ENCODE data around the gene COP1. TPM values are rescaled to one million over a fixed set of nuclear protein-coding genes. Genes with fewer than 3 reads are reported as not detected.

Gene COP1
- total RNA-seq, 1 experiment from 2014 or later: 33.1 TPM

DNA sequence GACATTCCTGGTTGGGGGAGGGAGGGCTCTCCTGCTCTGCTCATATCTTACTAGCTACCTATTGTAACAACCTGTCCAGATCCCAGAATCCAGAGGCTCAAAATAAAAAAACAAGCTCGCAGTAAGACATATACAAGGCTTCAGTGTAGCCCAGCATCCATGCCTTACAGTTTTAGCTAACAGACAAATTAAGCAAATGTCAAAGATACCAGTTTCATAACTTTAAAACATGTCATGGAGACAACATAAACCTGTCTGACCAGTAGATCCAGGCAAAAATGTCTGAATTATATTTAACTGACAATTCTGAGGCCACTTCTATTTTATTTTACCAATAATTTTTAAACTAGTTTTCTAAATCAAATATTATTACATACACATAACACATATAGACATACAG, 295.9 kb downstream of the COP1 start:
- ChIA-PET RAD21 (ENCODE audit: low non-redundant PET in 1 of 2, low total read pairs in 2 of 2, uncharacterized antibody in 2 of 2, unreplicated experiment in 2 of 2) (no interaction called here), POLR2A (no interaction called here), CTCF (no interaction called here)
- intact Hi-C loops (cut with micrococcal nuclease): no loop called here
- no peaks in the 10 kb centered on the region for H3K9me2 ChIP-seq (ENCODE audit: insufficient read depth)
- no peak for DNase-seq (ENCODE audit: low read depth, low spot score)
- peaks cover 4 to 15% of the 10 kb centered on the region in 2 experiments; a peak in 1 of 4 replicates for H3K9me3 ChIP-seq (ENCODE audit: control insufficient read depth in 1 of 2, insufficient read depth in 1 of 2, low read depth in 1 of 2, low read length in 2 of 2)
- H3K9ac ChIP-seq (ENCODE audit: low read length): no peak overlapping the region
- no peaks in the 10 kb centered on the region for H3K36me3 ChIP-seq (ENCODE audit: control insufficient read depth in 1 of 2, insufficient read depth in 2 of 2, low read length in 2 of 2)
- TF ChIP-seq CBX3 (IDR thresholded peaks at IDR 0.05; ENCODE audit: low read depth) (peak; percentile 76; the same call in 1 of the 2 replicates), ELF1 (IDR thresholded peaks at IDR 0.05; ENCODE audit: borderline replicate concordance, low read depth) (no peak)
- no peaks in the 10 kb centered on the region for H3K79me2 ChIP-seq (ENCODE audit: insufficient read depth, low read length)
- H2AFZ ChIP-seq (ENCODE audit: low read depth, low read length, poor library complexity, severe bottlenecking): no peak overlapping the region
- H3K27ac ChIP-seq (ENCODE audit: low read depth, low read length): no peak overlapping the region
- H3K27me3 ChIP-seq (ENCODE audit: insufficient read depth, low read length): no peaks in the 10 kb centered on the region
- H3K4me2 ChIP-seq (ENCODE audit: low read length): no peak overlapping the region
- no peak overlapping the region for H3K4me3 ChIP-seq (replicated peaks in 1 of 2; ENCODE audit: low read depth in 1 of 2, low read length in 2 of 2)
- no peaks in the 10 kb centered on the region for H4K20me1 ChIP-seq (ENCODE audit: insufficient read depth)
- BruUV-seq (replicated peaks): no TSS peak
- no peak for ATAC-seq
- no peaks in the 10 kb centered on the region for H3K4me1 ChIP-seq (ENCODE audit: control insufficient read depth in 1 of 2, insufficient read depth in 2 of 2, low read length in 2 of 2)

DNA sequence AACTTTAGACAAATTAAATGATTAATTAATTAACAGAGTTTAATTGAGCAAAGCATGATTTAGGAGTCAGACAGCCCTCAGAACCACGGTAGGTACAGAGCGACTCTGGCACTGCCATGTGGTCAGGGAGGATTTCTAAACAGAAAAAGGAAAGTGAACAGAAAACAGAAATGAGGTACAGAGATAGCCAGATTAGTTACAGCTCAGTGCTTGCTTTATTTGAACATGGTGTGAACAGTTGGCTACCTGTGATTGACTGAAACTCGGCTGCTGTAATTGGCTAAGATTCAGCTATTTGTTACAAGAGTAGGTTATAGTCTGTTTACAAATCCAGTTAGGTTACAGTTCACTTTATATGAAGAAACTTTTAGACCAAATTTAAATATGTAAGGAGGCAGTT, 300.7 kb downstream of the COP1 start:
- intact Hi-C loops (cut with micrococcal nuclease): no loop called here

More for the DNA sequence above, 300.7 kb downstream of the COP1 start:
- BruUV-seq (replicated peaks): no TSS peak
- Histone ChIP-seq H3K9ac (ENCODE audit: low read length) (no peak overlapping the region), H3K4me1 (ENCODE audit: control insufficient read depth in 1 of 2, insufficient read depth in 2 of 2, low read length in 2 of 2) (no peaks in the 10 kb centered on the region), H3K79me2 (ENCODE audit: insufficient read depth, low read length) (no peaks in the 10 kb centered on the region), H4K20me1 (ENCODE audit: insufficient read depth) (no peaks in the 10 kb centered on the region), H3K27ac (ENCODE audit: low read depth, low read length) (no peak overlapping the region), H3K9me3 (ENCODE audit: control insufficient read depth in 1 of 2, insufficient read depth in 1 of 2, low read depth in 1 of 2, low read length in 2 of 2) (peaks cover 4 to 15% of the 10 kb centered on the region in 2 experiments; a peak in 1 of 4 replicates), H3K4me2 (ENCODE audit: low read length) (no peak overlapping the region), H3K36me3 (ENCODE audit: control insufficient read depth in 1 of 2, insufficient read depth in 2 of 2, low read length in 2 of 2) (no peaks in the 10 kb centered on the region), H2AFZ (ENCODE audit: low read depth, low read length, poor library complexity, severe bottlenecking) (no peak overlapping the region), H3K27me3 (ENCODE audit: insufficient read depth, low read length) (no peaks in the 10 kb centered on the region), H3K9me2 (ENCODE audit: insufficient read depth) (no peaks in the 10 kb centered on the region), H3K4me3 (replicated peaks in 1 of 2; ENCODE audit: low read depth in 1 of 2, low read length in 2 of 2) (no peak overlapping the region)
- ATAC-seq (no peak), DNase-seq (ENCODE audit: low read depth, low spot score) (no peak)
- ChIA-PET RAD21 (ENCODE audit: low non-redundant PET in 1 of 2, low total read pairs in 2 of 2, uncharacterized antibody in 2 of 2, unreplicated experiment in 2 of 2) (no interaction called here), CTCF (no interaction called here), POLR2A (no interaction called here)
- TF ChIP-seq CBX3 (IDR thresholded peaks at IDR 0.05; ENCODE audit: low read depth) (no peak), EGR1 (IDR thresholded peaks at IDR 0.05; ENCODE audit: low read depth) (no peak), EZH2phosphoT487 (IDR thresholded peaks at IDR 0.05; ENCODE audit: borderline replicate concordance) (no peak), SP1 (IDR thresholded peaks at IDR 0.05; ENCODE audit: low read depth) (no peak), FOSL1 (IDR thresholded peaks at IDR 0.05; ENCODE audit: low read depth) (no peak), POLR2A (IDR thresholded peaks at IDR 0.05; ENCODE audit: borderline replicate concordance, extremely low read depth, insufficient read depth, insufficient read length) (no peak), ELF1 (IDR thresholded peaks at IDR 0.05; ENCODE audit: borderline replicate concordance, low read depth) (no peak)
- TF ChIP-seq, protein P1, sequence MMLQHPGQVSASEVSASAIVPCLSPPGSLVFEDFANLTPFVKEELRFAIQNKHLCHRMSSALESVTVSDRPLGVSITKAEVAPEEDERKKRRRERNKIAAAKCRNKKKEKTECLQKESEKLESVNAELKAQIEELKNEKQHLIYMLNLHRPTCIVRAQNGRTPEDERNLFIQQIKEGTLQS (IDR thresholded peaks at IDR 0.05): no peak
- TF ChIP-seq, protein P2, sequence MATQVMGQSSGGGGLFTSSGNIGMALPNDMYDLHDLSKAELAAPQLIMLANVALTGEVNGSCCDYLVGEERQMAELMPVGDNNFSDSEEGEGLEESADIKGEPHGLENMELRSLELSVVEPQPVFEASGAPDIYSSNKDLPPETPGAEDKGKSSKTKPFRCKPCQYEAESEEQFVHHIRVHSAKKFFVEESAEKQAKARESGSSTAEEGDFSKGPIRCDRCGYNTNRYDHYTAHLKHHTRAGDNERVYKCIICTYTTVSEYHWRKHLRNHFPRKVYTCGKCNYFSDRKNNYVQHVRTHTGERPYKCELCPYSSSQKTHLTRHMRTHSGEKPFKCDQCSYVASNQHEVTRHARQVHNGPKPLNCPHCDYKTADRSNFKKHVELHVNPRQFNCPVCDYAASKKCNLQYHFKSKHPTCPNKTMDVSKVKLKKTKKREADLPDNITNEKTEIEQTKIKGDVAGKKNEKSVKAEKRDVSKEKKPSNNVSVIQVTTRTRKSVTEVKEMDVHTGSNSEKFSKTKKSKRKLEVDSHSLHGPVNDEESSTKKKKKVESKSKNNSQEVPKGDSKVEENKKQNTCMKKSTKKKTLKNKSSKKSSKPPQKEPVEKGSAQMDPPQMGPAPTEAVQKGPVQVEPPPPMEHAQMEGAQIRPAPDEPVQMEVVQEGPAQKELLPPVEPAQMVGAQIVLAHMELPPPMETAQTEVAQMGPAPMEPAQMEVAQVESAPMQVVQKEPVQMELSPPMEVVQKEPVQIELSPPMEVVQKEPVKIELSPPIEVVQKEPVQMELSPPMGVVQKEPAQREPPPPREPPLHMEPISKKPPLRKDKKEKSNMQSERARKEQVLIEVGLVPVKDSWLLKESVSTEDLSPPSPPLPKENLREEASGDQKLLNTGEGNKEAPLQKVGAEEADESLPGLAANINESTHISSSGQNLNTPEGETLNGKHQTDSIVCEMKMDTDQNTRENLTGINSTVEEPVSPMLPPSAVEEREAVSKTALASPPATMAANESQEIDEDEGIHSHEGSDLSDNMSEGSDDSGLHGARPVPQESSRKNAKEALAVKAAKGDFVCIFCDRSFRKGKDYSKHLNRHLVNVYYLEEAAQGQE (IDR thresholded peaks at IDR 0.05; ENCODE audit: low read depth): no peak

Measured in HCT116 (cell line).